Stimulated activated CD8-positive, alpha-beta memory T cell treated with anti-CD3 and anti-CD28 coated beads, Interleukin-7, amount 100 ng/mL, for 1 hour (primary cell): ENCODE results near the gene ZNF618.

ENCODE experiments used
- DNase-seq, 2 donors: peaks; one replicate each; pipeline ENCODE4 v3.0.0-alpha.2; 2020; ENCODE audit warnings: low read depth in 2 of 2

The ZNF618 gene

GRCh38 chr9:113876151-113876992 is at the start of gene ZNF618:
ZNF618 (plus strand) TSS chr9:113876309; CDS start chr9:113876381, 72 bp downstream.
- DNase-seq, result no peak

- DNase-seq, result no peak
Observed at GRCh38 chr9:113828221-113828620, 47.9 kb upstream of the ZNF618 start.

GRCh38 chr9:113837334-113837733 is 38.8 kb upstream of the ZNF618 start:
- DNase-seq, result no peak

- no peak for DNase-seq
Observed at GRCh38 chr9:113842086-113842485, 34.0 kb upstream of the ZNF618 start.

GRCh38 chr9:113844466-113844865 is 31.6 kb upstream of the ZNF618 start:
- no peak for DNase-seq

GRCh38 chr9:113851359-113851758 is 24.8 kb upstream of the ZNF618 start:
- no peak for DNase-seq

GRCh38 chr9:113851873-113852272 is 24.2 kb upstream of the ZNF618 start:
- DNase-seq, result no peak

GRCh38 chr9:113853333-113853732 is 22.8 kb upstream of the ZNF618 start:
- DNase-seq, result no peak

- no peak for DNase-seq
Observed at GRCh38 chr9:113854310-113854709, 21.8 kb upstream of the ZNF618 start.

- no peak for DNase-seq
Observed at GRCh38 chr9:113857875-113858274, 18.2 kb upstream of the ZNF618 start.

- no peak for DNase-seq
Observed at GRCh38 chr9:113858282-113858681, 17.8 kb upstream of the ZNF618 start.

GRCh38 chr9:113863345-113863744 is 12.8 kb upstream of the ZNF618 start:
- no peak for DNase-seq

GRCh38 chr9:113868501-113868900 is 7.6 kb upstream of the ZNF618 start:
- DNase-seq, result no peak

GRCh38 chr9:113872485-113873143 is 3.5 kb upstream of the ZNF618 start:
- no peak for DNase-seq

- no peak for DNase-seq
Observed at GRCh38 chr9:113873446-113873845, 2.7 kb upstream of the ZNF618 start.

- DNase-seq, result no peak
Observed at GRCh38 chr9:113873926-113874325, 2.2 kb upstream of the ZNF618 start.

GRCh38 chr9:113875459-113876150 is 504 bp upstream of the ZNF618 start:
- DNase-seq, result no peak

- DNase-seq, result no peak
Observed at GRCh38 chr9:113876993-113877368, 872 bp downstream of the ZNF618 start.

GRCh38 chr9:113879318-113879717 is 3.2 kb downstream of the ZNF618 start:
- DNase-seq, result no peak

GRCh38 chr9:113879911-113880310 is 3.8 kb downstream of the ZNF618 start:
- DNase-seq, result no peak

GRCh38 chr9:113882181-113882580 is 6.1 kb downstream of the ZNF618 start:
- DNase-seq, result no peak

GRCh38 chr9:113882636-113883164 is 6.6 kb downstream of the ZNF618 start:
- no peak for DNase-seq
